GM13977 (cell line): ENCODE results near the gene SLIT3.

Source experiments
- DNase-seq: peaks from one replicate; pipeline ENCODE4 v3.0.0; 2012; ENCODE audit warnings: low spot score
- CTCF ChIP-seq: IDR thresholded peaks from 2 replicates; pipeline ENCODE4 v1.5.1; 2012; ENCODE audit warnings: mild to moderate bottlenecking, control low read depth; ENCODE audit not compliant: insufficient read depth; ENCODE audit errors: extremely low read depth, missing control alignments
- in situ Hi-C: fragments of 300-500 bp; cut with MboI; formaldehyde crosslinking; loops from one replicate; pipeline ENCODE4 v1.12.0; 2022; ENCODE audit warnings: low sequenced_read_pairs, low pct_unique_long_range_greater_than_20kb, mixed read lengths, inconsistent platforms; ENCODE audit not compliant: unreplicated experiment

Gene SLIT3

GRCh38 chr5:169223595-169223953 is 77.4 kb downstream of the SLIT3 start:
- no peak for DNase-seq
- in situ Hi-C loops, result no loop called here
- no peak for TF ChIP-seq CTCF

GRCh38 chr5:169222934-169223594 is 77.9 kb downstream of the SLIT3 start:
- no peak for TF ChIP-seq CTCF
- in situ Hi-C loops, result no loop called here
- DNase-seq, result no peak

- in situ Hi-C loops, result no loop called here
- DNase-seq, result no peak
- TF ChIP-seq CTCF, result no peak
Observed at GRCh38 chr5:169221519-169221918, 79.4 kb downstream of the SLIT3 start.

GRCh38 chr5:169219961-169220360 is 81.0 kb downstream of the SLIT3 start:
- no peak for TF ChIP-seq CTCF
- in situ Hi-C loops, result no loop called here
- no peak for DNase-seq

GRCh38 chr5:169219351-169219750 is 81.6 kb downstream of the SLIT3 start:
- no peak for TF ChIP-seq CTCF
- in situ Hi-C loops, result no loop called here
- no peak for DNase-seq

- in situ Hi-C loops, result no loop called here
- no peak for TF ChIP-seq CTCF
- no peak for DNase-seq
Observed at GRCh38 chr5:169218861-169219260, 82.1 kb downstream of the SLIT3 start.
